Heart right ventricle (tissue), 16 donors: ENCODE measurements around the gene GJD2. TPM values are rescaled to one million over a fixed set of nuclear protein-coding genes. Genes with fewer than 3 reads are reported as not detected.
A peak's percentile ranks its signal among the peaks of the same experiment; 100 is the strongest.

ENCODE experiments used
- ATAC-seq, 8 donors: fragments of 200-7000 bp; cut with Tn5 transposase; one replicate each; pipeline ENCODE4 v1.9.1; 2020; ENCODE audit warnings: mild to moderate bottlenecking in 8 of 8, moderate library complexity in 8 of 8, moderate number of reproducible peaks in 1 of 8
- DNase-seq, 2 donors: peaks; one replicate each; pipeline ENCODE4 v3.0.0-alpha.2; 2020
- H3K27ac ChIP-seq, 10 donors: fragments of 200-600 bp; sonication (generic) in 2 of 10; one replicate each; pipeline versions ENCODE4 v1.5.0 to v1.8.0; 2020 to 2022; ENCODE audit warnings: mild to moderate bottlenecking in 3 of 10
- H3K27me3 ChIP-seq, 7 donors: fragments of 200-600 bp; one replicate each; pipeline ENCODE4 v1.8.0; 2021 to 2022; ENCODE audit warnings: mild to moderate bottlenecking in 2 of 7
- H3K36me3 ChIP-seq, 9 donors: fragments of 200-600 bp; sonication (generic) in 1 of 9; one replicate each; pipeline versions ENCODE4 v1.5.0 to v1.8.0; 2020 to 2022; ENCODE audit warnings: mild to moderate bottlenecking in 2 of 9
- H3K4me1 ChIP-seq, 9 donors: fragments of 200-600 bp; sonication (generic) in 1 of 9; one replicate each; pipeline versions ENCODE4 v1.5.0 to v1.8.0; 2020 to 2022; ENCODE audit warnings: mild to moderate bottlenecking in 4 of 9
- H3K4me3 ChIP-seq, 10 donors: fragments of 200-600 bp; sonication (generic) in 2 of 10; one replicate each; pipeline versions ENCODE4 v1.5.0 to v1.8.0; 2020 to 2022; ENCODE audit warnings: mild to moderate bottlenecking in 7 of 10, moderate library complexity in 2 of 10
- H3K9me3 ChIP-seq, 11 donors: fragments of 200-600 bp in 10 of 11; sonication (generic) in 2 of 11; one replicate each; pipeline versions ENCODE4 v1.5.0 to v1.8.0; 2013 to 2022; ENCODE audit warnings: mild to moderate bottlenecking in 2 of 11, control low read depth in 1 of 11, moderate library complexity in 1 of 11
- WGBS, 2 donors: extraction: QIAGEN DNeasy Blood & Tissue Kit; methylation state at CpG; one replicate each; pipeline ENCODE4 v1.1.7; 2013; ENCODE audit warnings: inconsistent platforms in 1 of 2; 5-methylcytosine and 5-hydroxymethylcytosine counted together
- intact Hi-C, 10 donors: fragments of 100-400 bp; cut with DNase I; formaldehyde crosslinking; loops; one replicate each; pipeline versions ENCODE4 v1.11.1 to v1.14.2; 2022
- long read RNA-seq, 3 donors: library from polyadenylated mRNA; unstranded; transcript quantifications; one replicate each; pipeline ENCODE4 v2.0.0, GENCODE V29; 2020 to 2021
- polyA plus RNA-seq, 2 donors: library from polyadenylated mRNA; stranded (reverse); fragments of 200-250 nt; gene quantifications; one replicate each; pipeline ENCODE4 v1.2.3, GENCODE V29; 2013
- total RNA-seq, 10 donors: library from RNA; stranded (reverse); fragmentation: NEBNext Ultra II Directional in 3 of 10; extraction: Animal tissue kit (Norgen Biotek cat#: 25700) in 3 of 10; gene quantifications; one replicate each; pipeline versions ENCODE4 v1.2.1 to v1.2.4, GENCODE V29; 2021 to 2023
- TF ChIP-seq, protein P1 (sequence below), 9 donors: fragments of 200-600 bp; sonication (generic) in 2 of 9; IDR thresholded peaks; one replicate each; pipeline versions ENCODE4 v1.5.0 to v1.8.0; 2021 to 2022; ENCODE audit warnings: antibody characterized with exemption in 9 of 9, mild to moderate bottlenecking in 5 of 9, moderate library complexity in 1 of 9
- donor health status: Arrhythmogenic right ventricular cardiomyopathy.
- donor health status: ischemic (EF 13 %, LVEDD 7.1; RV severe dilation, severe dysfunction).
- donor health status: healthy with polysubstance abuse.
- donor health status: DM: no; HTN: yes; CAD: no.
- donor health status: DM: no; HTN: no; CAD: no.
- donor health status: ischemic (EF 25% LVEDD 6.9; RV normal size, moderate dysfunction).
- donor health status: ischemic (EF 25% LVEDD 5.7; RV mildly dilated, moderate dysfunction).
- donor health status: healthy.
- donor health status: DM: yes; HTN: yes; CAD: no.
- donor health status: Ischemic cardiomyopathy.
- donor health status: ischemic (EF 35%, LVEDD 5.7; RV mildly dilated, moderate dysfunction).
- donor health status: nonischemic (EF 11% LVEDD 7.7; RV severe dilation, severe dysfunction).
- donor health status: DM: yes; HTN: yes; CAD: no.
- donor health status: PGD.
- donor health status: ischemic (EF 29% LVEDD 5.4; RV normal size, mild dysfunction).
- donor health status: nonischemic (EF 23%, LVEDD 6.1; RV moderate dilation, normal function).

The GJD2 gene
- total RNA-seq (under 1 TPM in 4 of 10 donors, not detected in 6; 0.07 to 0.13 (median 0.11) TPM), polyA plus RNA-seq (under 1 TPM in 1 of 2 donors, not detected in 1; 0.01 TPM)
- long read RNA-seq, donor 1, result 0 reads
- long read RNA-seq, donor 2, result 0 reads
- long read RNA-seq, donor 3, result 0 reads

DNA sequence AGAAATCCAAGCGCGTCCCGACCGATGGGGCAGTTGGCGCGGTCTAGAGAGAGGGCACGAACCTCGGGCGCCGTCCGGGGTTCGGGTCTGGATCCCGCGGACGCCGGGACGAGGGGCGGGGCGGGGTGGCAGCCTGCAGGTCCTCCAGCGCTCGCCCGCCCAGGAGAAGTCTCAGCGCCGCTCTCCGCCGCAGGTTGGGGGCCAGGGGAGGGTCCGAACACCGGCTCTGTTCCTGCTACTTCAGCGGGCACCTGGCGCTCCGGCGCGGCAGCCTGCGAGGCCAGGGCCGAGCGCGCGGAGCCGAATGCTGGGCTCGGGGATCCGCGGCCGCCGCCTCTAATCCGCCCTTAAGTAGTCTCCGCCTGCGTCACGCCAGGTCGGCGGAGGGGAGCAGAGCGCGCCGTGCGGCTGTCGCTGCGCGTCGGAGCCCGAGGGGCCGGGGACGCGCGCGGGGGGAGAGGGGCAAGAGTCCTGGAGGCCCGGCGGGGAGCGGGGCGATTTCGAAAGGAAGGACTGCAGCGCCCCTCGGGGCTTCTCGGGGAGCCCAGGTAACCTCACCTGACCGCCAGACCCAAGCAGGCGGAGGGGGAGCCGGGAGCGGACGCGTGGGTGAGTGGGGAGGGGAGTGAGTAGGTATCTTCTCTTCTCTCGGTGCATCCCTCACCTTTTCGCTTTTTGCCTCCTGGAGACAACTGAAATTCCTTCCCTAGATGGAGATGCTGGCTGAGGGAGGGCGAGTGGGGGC, at the start of gene GJD2:
Gene GJD2, minus strand, starts transcription at position 325 of the 745 bp plus-strand sequence. CDS start 510 bp downstream, outside the sequence.
- intact Hi-C loops, result no loop called here
- ATAC-seq, result peak in 3 of 8 donors; percentile 36 to 56 (median 44)

DNA sequence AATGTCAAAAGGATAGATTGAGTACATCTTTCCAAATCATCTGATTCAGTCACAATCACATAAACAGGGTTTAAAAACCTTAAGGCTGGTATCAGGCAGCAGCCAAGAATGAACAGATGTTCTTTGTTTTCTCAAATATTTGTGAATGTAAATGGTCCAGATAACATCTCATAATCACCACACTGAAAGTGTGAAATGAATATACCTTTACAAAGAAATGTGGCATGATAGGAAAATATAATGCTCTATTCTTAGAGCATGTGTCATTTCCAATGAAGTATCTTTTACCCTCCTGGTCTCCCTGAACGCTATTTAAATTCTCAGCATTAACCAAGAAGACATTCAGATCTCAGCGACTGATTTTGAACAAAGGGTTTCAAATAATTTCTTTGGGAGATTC, 49.3 kb upstream of the GJD2 start:
- Histone ChIP-seq H3K4me1 (peaks cover 0 to 27% (median 12%) of the 10 kb centered on the region in 9 donors), H3K36me3 (no peaks in the 10 kb centered on the region), H3K9me3 (peaks cover 0 to 11% (median 0%) of the 10 kb centered on the region in 11 donors), H3K4me3 (no peak overlapping the region), H3K27ac (peak overlapping the region in 1 of 10 donors; percentile 2), H3K27me3 (peaks cover 0 to 18% (median 8%) of the 10 kb centered on the region in 7 donors)
- WGBS, 2 donors, result 57 to 69% methylated on average over 2 of the region's 2 CpGs
- intact Hi-C loops, result no loop called here
- TF ChIP-seq, protein P1, sequence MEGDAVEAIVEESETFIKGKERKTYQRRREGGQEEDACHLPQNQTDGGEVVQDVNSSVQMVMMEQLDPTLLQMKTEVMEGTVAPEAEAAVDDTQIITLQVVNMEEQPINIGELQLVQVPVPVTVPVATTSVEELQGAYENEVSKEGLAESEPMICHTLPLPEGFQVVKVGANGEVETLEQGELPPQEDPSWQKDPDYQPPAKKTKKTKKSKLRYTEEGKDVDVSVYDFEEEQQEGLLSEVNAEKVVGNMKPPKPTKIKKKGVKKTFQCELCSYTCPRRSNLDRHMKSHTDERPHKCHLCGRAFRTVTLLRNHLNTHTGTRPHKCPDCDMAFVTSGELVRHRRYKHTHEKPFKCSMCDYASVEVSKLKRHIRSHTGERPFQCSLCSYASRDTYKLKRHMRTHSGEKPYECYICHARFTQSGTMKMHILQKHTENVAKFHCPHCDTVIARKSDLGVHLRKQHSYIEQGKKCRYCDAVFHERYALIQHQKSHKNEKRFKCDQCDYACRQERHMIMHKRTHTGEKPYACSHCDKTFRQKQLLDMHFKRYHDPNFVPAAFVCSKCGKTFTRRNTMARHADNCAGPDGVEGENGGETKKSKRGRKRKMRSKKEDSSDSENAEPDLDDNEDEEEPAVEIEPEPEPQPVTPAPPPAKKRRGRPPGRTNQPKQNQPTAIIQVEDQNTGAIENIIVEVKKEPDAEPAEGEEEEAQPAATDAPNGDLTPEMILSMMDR (IDR thresholded peaks at IDR 0.05), result no peak
- ATAC-seq (no peak), DNase-seq (no peak)

More for the DNA sequence above, at the start of gene GJD2:
- H3K4me3 ChIP-seq, result peak within 1 kb of the TSS; percentile 10 to 48 (median 39)
- H3K27ac ChIP-seq, result no peak within 1 kb of the TSS
- no peaks in the 10 kb centered on the region for H3K36me3 ChIP-seq
- peaks cover 0 to 11% (median 3%) of the 10 kb centered on the region in 9 donors for H3K4me1 ChIP-seq
- WGBS, 2 donors, result 1 to 2% methylated on average over 66 to 81 of the region's 81 CpGs
- H3K9me3 ChIP-seq, result no peaks in the 10 kb centered on the region
- TF ChIP-seq, protein P1 (IDR thresholded peaks at IDR 0.05), result no peak
- peaks cover 0 to 73% (median 53%) of the 10 kb centered on the region in 7 donors for H3K27me3 ChIP-seq
- no peak for DNase-seq

DNA sequence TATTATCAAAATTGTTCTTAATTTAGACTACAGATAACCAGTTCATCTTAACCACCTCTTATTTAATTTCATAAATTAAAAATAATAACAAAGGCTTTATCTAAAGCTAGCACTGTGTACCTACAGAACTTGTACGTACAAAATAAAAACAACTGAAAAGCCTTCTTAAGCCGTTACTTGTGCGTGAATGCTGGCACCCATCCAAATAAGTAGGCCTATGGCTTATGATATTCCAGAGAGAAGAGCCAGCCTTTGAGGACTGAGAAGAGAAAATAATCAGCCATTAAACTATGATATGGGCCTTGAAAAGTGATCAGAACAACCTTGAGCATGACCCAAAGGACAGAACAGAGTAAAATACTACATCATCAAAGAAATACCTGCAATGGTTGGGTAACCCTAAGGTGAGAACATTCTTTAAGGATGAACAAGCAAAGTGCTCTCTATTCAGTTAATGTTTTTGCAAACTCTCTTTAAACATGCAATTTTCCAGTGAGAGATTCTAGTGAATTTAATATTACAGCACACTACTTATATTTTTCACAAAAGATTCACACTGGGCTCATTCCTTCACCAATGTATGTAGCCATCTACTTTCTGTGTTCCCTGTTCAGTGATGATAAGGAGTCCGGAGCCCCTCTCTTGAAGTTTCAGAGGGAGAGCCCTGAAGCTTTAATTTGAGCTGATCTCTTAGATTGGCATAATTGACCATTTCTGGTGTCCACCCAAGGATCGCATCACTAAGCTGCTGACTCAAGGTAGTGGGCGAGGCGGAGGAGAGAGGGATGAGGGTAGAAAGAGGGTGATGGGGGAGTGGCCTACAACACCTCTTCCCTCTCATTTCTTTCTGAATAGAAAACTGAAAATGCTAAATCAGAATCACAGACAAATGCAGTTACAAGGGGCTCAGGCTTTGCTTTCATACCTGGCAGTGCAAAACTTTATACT, 48.3 kb upstream of the GJD2 start:
- H3K27me3 ChIP-seq, result peaks cover 0 to 27% (median 9%) of the 10 kb centered on the region in 7 donors
- DNase-seq (no peak), ATAC-seq (no peak)
- TF ChIP-seq, protein P1 (IDR thresholded peaks at IDR 0.05), result no peak
- no peak overlapping the region for H3K4me3 ChIP-seq
- peaks cover 0 to 11% (median 0%) of the 10 kb centered on the region in 11 donors for H3K9me3 ChIP-seq
- H3K27ac ChIP-seq, result no peak overlapping the region
- intact Hi-C loops, result no loop called here
- 74 to 77% methylated on average over 7 of the region's 7 CpGs for WGBS, 2 donors
- H3K4me1 ChIP-seq, result peaks cover 0 to 36% (median 14%) of the 10 kb centered on the region in 9 donors
- no peaks in the 10 kb centered on the region for H3K36me3 ChIP-seq

DNA sequence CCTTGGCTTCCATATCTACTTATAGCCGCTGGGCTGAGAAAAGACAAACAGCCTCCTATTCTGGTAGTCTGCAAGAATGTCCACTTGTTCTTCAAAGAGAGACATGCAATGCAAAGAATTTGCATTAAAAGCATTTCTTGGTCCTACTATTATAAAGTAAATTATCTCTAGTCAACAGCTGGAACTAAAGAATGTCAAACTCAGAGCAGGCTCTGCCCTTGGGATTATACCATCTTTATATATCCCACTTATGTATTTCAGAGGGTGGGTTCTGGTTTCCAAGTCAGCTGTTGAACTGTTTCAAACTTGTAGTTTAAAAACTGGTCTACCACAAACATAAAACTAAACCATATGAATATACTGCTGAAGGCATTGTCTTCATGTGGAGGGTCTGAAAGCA, 47.6 kb upstream of the GJD2 start:
- WGBS, 2 donors, result 83 to 85% methylated on average over 1 of the region's 1 CpG
- TF ChIP-seq, protein P1 (IDR thresholded peaks at IDR 0.05), result no peak
- H3K4me1 ChIP-seq, result peaks cover 0 to 43% (median 17%) of the 10 kb centered on the region in 9 donors
- DNase-seq, result no peak
- no peak overlapping the region for H3K4me3 ChIP-seq
- H3K27ac ChIP-seq, result no peak overlapping the region
- H3K36me3 ChIP-seq, result no peaks in the 10 kb centered on the region
- ATAC-seq, result no peak
- peaks cover 0 to 4% (median 0%) of the 10 kb centered on the region in 11 donors for H3K9me3 ChIP-seq
- intact Hi-C loops, result no loop called here
- H3K27me3 ChIP-seq, result peaks cover 0 to 27% (median 9%) of the 10 kb centered on the region in 7 donors
